Measurements from ENCODE around the gene C15orf61.

The C15orf61 gene

DNA sequence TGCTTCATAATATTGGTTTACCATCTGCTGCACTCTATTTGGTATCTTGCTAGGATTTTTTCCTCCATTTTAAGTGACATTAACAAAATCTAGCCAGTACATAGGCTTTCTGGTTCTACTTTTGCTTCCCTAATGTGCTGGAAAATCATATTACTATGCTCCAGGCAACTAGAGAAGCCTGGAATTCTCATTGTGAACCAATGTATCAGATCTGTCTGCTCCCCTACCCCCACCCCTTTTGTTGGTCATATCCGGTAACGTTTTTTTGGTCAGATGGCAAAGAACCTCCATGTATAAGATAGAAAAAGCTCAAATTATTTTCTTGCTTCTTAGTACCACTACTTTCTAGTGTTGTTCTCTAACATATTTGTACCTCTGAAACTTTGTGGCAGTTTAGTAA, 38.6 kb downstream of the C15orf61 start:
- H3K4me3 ChIP-seq (ENCODE audit: low read length) = no peak overlapping the region
- DNase-seq (ENCODE audit: low read depth) = no peak
- TF ChIP-seq, protein P1, sequence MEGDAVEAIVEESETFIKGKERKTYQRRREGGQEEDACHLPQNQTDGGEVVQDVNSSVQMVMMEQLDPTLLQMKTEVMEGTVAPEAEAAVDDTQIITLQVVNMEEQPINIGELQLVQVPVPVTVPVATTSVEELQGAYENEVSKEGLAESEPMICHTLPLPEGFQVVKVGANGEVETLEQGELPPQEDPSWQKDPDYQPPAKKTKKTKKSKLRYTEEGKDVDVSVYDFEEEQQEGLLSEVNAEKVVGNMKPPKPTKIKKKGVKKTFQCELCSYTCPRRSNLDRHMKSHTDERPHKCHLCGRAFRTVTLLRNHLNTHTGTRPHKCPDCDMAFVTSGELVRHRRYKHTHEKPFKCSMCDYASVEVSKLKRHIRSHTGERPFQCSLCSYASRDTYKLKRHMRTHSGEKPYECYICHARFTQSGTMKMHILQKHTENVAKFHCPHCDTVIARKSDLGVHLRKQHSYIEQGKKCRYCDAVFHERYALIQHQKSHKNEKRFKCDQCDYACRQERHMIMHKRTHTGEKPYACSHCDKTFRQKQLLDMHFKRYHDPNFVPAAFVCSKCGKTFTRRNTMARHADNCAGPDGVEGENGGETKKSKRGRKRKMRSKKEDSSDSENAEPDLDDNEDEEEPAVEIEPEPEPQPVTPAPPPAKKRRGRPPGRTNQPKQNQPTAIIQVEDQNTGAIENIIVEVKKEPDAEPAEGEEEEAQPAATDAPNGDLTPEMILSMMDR (conservative IDR thresholded peaks at IDR 0.05; ENCODE audit: low read length) = no peak

DNA sequence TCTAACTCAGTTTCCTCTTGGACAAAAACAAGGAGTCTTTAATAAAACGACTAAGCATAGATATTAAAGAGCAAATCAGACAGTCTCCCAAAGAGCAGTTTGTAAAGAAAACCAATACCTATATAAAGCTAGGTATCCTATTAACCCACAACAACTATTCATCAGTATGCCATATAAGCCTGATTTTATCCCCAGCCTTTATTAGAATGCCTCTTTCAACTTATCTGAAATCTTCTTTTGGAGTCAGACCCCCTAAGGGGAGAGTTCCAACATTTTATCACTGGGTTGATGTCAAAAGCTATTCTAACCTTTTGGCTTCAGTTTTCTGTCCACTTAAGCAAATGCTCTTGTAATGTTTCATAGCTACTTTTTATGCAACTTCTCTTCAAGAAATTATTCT, 39.4 kb downstream of the C15orf61 start:
- H3K4me3 ChIP-seq (ENCODE audit: low read length) = no peak overlapping the region

DNA sequence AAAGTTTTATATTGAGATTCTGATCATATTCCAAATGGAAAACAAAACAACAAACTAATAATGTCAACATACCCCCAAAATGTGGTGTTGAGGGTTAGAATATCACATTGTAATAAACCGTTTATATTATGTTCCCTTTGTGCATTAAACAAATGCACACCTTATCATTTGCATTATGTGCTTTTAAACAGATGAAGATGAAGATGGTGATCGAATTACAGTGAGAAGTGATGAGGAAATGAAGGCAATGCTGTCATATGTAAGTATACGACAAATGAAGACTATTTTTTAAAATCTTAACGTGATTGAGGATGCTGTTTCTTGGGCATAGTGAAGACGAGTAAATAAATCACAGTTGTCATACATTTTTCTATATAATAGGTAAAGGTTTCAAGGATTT, 42.2 kb downstream of the C15orf61 start:
- no peak for DNase-seq (ENCODE audit: low read depth)
- TF ChIP-seq, protein P1 (conservative IDR thresholded peaks at IDR 0.05; ENCODE audit: low read length) = no peak
- H3K4me3 ChIP-seq (ENCODE audit: low read length) = no peak overlapping the region

More for the DNA sequence above, 39.4 kb downstream of the C15orf61 start:
- TF ChIP-seq, protein P1 (conservative IDR thresholded peaks at IDR 0.05; ENCODE audit: low read length) = no peak
- no peak for DNase-seq (ENCODE audit: low read depth)

DNA sequence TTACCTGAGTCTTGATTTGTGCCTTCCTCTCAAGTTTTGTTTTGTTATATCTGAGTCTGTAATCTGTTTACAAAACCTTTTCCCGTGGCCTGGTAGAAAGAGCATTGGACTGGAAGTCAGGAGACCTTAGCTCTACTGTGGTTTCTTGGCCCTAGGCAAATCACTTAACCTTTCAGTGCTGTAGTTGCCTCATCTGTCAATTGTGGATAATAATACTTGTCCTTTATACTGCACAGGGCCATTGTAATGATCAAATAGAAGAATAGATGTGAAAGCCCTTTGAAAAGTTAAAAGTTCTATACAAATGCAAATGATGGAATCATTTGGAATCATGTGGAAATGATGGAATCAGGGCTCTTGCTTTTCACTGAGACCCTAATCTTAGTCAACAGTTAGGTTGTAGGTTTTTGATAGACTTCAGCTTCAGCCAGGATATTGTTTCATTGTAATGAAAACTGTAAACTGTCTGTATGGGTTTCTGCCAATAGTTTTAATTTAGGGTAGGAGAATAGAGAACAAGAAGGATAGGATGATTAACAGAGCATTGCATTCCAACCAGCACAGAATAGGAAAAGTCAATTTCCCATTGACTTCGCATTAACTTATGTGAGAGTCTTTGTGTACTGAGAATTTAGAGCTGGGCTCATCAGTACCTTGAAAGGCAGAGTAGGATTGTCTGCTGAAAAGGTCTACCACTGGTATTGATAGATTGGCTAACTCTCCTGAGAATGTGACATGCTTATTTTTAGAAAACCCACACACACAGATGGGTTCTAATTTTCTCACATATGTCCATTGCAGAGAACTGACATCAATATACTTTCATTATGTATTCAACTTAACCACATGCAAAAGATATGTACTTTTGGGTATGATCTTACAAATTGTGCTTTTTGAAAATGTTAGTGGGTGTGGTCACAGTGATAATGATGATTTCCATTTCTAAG, 43.4 kb downstream of the C15orf61 start:
- no peak overlapping the region for H3K4me3 ChIP-seq (ENCODE audit: low read length)
- DNase-seq (ENCODE audit: low read depth) = no peak
- TF ChIP-seq, protein P1 (conservative IDR thresholded peaks at IDR 0.05; ENCODE audit: low read length) = no peak

DNA sequence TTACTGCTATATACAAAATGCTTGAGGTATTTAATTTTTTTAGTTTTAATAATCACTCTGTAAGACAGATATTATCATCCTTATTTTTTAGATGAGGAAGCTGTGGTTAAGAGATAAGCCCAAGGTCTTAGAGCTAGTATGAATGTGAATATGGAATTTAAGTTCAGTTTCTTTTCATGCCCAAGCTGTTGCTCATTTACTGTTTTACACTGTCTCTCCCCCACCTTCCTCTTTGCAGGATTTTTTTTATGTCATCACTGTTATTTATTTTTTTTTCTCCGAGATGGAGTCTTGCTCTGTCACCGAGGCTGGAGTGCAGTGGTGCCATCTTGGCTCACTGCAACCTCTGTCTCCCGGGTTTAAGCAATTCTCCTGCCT, 44.0 kb downstream of the C15orf61 start:
- H3K4me3 ChIP-seq (ENCODE audit: low read length) = no peak overlapping the region
- TF ChIP-seq, protein P1 (conservative IDR thresholded peaks at IDR 0.05; ENCODE audit: low read length) = no peak
- no peak for DNase-seq (ENCODE audit: low read depth)

DNA sequence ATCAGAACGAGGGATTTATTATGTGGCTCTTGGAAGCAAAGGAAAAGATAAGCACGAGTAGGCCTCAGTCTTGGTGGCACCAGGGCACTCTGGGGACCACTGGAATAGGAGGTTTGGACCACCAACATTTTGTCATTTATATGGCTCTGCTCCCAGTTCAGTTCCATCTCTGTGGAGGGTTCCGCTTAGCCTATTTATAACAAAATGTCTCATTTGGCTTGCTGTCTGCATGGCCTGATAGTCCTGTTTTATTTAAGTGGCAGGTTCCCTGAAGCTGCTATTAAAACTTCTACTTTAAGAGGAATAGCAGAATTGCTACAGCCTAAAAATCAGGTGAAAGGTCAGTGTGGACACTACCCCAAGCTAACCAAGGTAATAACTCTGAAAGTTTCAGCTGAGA, 48.7 kb downstream of the C15orf61 start:
- TF ChIP-seq, protein P1 (conservative IDR thresholded peaks at IDR 0.05; ENCODE audit: low read length) = no peak

More for the DNA sequence above, 48.7 kb downstream of the C15orf61 start:
- DNase-seq (ENCODE audit: low read depth) = no peak
- H3K4me3 ChIP-seq (ENCODE audit: low read length) = no peak overlapping the region

All from AG10803 (cell line).